Transverse colon (tissue), 3 donors: ENCODE results near the gene MOB3B.

Source experiments
- CTCF ChIP-seq, 5 experiments: fragments of 200-600 bp in 3 of 5; fragments of 450-650 bp in 2 of 5; sonication (generic) in 3 of 5; IDR thresholded peaks; 1 replicate in 2 of 5; 2 replicates in 3 of 5; pipeline ENCODE4 v1.5.1; 2016 to 2017; ENCODE audit warnings: antibody characterized with exemption in 5 of 5, inconsistent platforms in 3 of 5, mild to moderate bottlenecking in 2 of 5, moderate library complexity in 1 of 5
- POLR2A ChIP-seq: fragments of 450-650 bp; IDR thresholded peaks from one replicate; pipeline ENCODE4 v1.6.1; 2016; ENCODE audit warnings: antibody characterized with exemption, mild to moderate bottlenecking, moderate library complexity

- no peak for TF ChIP-seq CTCF (IDR thresholded peaks at IDR 0.05)
- no peak for TF ChIP-seq POLR2A
Measured at GRCh38 chr9:27344776-27345175, 184.8 kb downstream of the MOB3B start.
